HG03064 (cell line): ENCODE results near the gene EPG5.
"Not testable (repeated sequence)": the region's sequence is repeated elsewhere in the genome, so short reads cannot be mapped to it uniquely, and the experiment has no call there.

Source experiments
- ATAC-seq: cut with Tn5 transposase; IDR thresholded peaks from one replicate; pipeline ENCODE4 v1.9.1; 2021; ENCODE audit warnings: low read depth; ENCODE audit not compliant: unreplicated experiment

The EPG5 gene

DNA sequence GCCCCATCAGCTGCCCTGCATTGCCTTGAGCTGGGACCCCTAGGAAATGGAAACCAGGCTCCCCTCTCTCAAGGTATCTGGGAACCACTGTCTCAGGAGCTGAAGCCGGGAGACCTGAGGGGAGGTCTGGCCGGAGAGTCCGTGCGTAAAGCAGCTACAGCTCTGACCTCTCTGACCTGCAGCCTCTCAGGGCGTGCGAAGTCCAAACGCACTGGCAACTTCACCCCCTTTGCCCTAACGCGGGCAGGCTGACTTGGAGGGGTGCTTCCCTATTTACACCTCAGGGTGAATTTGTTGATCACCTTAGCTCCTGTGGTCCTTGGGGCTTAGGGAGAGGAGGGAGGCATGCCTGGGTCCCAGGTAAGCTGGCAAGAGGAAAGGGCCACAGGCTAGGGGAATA lies 124.1 kb downstream of the EPG5 start:
- ATAC-seq: no peak

DNA sequence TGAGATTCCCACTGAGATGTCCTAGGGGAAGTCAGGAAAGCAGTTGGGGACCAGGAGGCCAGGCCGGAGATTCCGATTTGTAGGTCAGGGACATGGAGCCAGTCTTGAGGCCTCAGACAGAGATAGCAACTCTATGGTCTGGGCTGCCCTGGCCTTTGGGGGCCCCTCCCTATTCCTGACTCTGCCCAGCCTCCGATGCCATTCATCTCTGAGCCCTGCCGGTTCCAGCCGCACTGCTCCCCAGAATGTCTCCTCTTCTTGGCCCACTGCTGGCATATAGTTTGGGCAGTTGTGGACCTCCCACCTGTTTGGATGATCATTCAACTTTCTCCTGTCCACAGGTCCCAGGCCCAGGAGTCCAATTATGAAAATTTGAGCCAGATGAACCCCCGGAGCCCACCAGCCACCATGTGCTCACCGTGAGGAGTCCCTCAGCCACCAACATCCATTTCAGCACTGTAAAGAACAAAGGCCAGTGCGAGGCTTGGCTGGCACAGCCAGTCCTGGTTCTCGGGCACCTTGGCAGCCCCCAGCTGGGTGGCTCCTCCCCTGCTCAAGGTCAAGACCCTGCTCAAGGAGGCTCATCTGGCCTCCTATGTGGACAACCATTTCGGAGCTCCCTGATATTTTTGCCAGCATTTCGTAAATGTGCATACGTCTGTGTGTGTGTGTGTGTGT lies 125.2 kb downstream of the EPG5 start:
- ATAC-seq: no peak

GRCh38 chr18:45841060-45841764 lies 125.9 kb downstream of the EPG5 start:
- no peak for ATAC-seq

DNA sequence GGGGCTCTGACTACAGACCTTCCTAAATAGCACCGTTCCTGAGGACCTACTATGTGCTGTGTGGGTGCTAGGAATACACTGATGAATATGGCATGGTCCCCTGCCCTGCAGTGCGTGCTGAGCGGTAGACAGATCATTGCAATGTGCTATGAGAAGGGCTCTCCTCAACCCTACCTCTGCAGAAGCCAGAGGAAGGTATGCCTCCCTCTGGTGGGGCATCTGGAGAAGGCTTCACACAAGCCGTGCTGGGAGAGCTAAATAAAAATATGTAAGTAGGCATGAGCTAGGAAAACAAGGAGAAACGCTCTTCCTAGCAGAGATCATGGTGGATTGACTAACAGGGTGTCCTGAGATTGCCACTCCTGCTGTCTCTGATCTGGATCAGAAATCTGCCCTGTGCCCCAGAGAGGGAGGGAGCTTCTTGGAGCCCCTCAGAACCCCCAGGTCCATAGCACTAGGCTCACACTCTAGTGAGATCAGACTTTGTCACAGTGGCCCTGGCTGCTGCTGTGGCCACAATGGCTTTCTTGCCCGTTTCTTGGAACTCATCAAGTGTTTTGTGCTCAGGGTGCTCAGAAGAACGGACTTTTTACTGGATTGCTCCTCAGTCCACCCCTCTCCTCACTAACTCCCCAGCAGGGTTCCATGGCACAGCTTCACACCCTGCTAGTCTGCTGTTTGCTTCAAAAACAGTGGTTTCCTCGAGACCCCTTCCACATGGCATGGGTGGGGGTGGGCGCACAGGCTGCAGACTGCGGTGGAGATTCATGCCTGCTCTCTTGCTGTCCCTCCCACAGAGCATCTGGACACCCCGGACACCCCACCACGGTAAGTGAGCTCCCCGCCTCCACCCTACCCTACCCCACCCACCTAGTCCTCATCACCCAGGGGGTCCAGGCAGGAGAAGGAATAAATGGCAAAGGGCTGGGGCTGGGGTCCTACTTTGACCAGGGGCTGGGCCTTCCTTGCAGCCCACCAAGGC lies 127.4 kb downstream of the EPG5 start:
- ATAC-seq: no peak

GRCh38 chr18:45838302-45839070 lies 128.6 kb downstream of the EPG5 start:
- no peak for ATAC-seq

DNA sequence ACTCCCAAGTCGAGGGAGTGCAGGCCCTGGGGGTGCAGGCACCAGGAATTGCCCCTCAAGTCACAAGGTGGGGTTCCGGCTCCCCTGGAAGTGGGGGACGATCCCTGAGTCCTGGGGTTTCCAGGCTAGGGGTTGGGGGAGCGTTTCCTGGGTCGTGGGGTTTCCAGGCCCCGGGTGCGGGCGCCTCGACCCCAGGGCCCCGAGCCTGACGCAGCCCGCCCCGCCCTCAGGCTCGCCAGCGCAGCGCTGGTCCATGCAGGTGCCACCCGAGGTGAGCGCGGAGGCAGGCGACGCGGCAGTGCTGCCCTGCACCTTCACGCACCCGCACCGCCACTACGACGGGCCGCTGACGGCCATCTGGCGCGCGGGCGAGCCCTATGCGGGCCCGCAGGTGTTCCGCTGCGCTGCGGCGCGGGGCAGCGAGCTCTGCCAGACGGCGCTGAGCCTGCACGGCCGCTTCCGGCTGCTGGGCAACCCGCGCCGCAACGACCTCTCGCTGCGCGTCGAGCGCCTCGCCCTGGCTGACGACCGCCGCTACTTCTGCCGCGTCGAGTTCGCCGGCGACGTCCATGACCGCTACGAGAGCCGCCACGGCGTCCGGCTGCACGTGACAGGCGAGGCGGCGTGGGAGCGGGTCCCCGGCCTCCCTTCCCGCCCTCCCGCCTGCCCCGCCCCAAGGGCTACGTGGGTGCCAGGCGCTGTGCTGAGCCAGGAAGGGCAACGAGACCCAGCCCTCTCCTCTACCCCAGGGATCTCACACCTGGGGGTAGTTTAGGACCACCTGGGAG lies 129.7 kb downstream of the EPG5 start:
- no peak for ATAC-seq

DNA sequence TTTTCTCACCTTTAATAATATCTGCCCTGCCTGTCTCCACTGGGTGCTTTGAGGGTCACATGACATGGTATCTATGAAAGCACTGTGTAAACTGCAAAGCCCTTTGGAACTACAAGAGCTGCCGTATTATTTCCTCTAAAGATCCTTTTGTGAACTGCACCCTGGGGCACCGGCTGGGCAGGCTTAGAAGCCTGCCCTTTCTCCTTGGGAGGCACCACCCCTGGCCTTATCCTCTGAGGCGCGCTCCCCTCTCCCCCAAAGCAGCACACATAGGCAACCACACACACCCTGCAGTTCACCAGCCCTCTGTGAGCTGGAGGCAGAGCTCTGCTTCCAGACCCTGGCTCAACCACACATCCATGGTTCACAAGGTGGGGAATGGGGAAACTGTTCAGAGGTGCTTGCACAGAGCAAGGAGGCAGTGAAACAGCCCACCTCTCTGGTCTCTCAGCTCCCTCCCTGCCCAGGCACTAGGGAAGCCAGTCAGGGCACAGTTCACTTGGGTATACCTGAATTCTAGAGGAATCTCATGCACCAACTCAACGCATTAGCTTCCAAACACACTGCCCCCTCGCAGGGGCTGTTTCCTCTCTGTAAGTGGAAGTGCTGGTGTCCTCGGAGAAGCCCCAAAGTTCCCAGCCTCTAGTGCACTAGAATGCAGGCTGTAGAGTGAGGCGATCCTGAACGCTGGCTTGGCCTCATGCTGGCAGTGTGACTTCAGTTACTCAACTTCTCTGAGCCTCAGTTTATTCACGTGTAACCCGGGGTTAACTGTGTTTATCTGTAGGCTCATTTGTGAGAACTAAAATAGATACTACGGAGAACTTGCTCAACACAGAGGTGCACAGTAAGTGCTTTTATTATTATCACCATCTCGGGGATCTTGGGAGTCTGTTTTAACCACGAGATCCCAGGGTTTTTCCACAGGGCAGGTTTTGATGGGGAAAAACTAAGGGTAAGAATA lies 130.6 kb downstream of the EPG5 start:
- no peak for ATAC-seq

GRCh38 chr18:45835057-45835636 lies 132.0 kb downstream of the EPG5 start:
- ATAC-seq: no peak

GRCh38 chr18:45834306-45834705 lies 132.8 kb downstream of the EPG5 start:
- no peak for ATAC-seq

DNA sequence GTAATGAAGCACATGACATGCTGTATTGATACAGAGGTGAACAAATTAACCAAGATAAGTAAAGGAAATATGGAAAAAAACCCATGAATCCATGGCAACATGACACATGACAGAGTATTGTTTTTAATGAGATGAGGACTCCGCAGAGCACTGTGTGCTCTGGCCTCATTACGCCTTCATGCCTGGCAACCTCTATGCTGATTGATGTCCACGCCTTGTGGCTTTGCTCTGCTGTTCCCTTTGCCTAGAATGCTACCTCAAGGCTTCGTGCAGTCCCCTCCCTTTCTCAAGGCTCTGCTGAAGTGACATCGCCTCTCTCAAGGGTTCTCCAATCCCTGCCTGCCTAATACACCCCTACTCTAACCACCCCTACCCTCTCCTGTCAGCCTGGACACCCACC lies 133.3 kb downstream of the EPG5 start:
- no peak for ATAC-seq

- ATAC-seq: no peak
Observed at GRCh38 chr18:45830917-45831316, 136.2 kb downstream of the EPG5 start.

DNA sequence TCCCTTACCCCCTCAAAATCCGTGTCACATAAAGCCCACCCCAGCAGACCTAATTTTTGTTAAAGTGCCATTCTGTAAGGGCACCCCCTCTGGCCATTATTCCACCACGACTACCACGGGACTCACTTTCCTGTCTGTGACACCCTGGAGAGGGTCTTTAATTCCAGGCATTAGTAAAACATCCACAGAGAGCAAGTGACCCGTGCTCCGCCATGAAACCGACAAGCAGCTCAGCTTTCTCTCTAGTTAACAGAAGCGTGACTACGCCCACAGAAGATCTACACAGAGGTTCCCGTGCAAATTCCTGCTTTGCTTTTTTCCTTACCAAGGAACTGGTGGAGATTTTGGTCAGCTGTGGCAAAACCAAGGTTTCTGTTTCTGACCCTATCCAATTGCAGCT lies 137.3 kb downstream of the EPG5 start:
- ATAC-seq: no peak

DNA sequence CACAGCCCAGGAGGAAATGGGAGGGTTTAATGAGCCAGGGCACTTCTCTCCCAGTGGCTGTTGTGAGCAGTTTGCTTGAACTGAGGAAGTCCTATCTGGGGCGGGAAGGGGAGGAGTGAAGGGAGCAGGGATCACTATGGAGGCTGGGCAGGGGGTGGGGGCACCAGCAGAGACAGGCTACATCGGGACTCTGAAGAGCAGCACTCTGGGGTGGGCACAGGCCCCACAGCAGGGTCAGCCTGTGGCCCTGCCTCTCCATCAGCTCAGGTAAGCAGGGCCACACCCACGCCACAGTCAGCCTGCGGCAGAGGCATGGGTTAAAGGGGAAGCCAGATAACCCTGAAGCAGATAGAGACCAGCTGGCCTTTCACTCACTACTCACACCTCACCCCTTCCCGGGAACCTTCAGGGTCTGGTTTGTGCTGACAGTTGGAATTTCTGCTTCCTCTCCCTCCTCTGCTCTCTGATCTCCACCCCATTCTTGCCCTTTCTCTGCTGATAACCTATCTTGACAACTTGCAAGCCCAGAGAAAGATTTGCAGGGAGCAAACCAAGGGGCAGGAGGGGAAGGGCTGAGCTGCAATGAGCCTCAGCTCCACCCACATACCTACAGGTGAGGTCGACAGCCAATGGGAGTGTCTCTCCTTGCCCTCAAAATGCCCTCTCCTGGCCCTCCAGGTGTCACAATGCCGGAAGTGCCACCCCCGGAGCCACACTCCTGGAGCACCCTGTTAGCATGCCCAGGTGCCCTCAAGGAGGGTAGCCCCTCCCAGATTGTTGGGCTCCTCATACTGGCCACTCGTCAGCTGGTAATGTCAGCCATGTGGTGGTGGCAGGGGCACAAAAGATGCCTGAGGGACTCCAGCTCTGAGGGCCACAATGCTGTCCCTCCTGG lies 138.0 kb downstream of the EPG5 start:
- ATAC-seq: no peak

GRCh38 chr18:45826716-45827115 lies 140.4 kb downstream of the EPG5 start:
- not testable (repeated sequence) for ATAC-seq

DNA sequence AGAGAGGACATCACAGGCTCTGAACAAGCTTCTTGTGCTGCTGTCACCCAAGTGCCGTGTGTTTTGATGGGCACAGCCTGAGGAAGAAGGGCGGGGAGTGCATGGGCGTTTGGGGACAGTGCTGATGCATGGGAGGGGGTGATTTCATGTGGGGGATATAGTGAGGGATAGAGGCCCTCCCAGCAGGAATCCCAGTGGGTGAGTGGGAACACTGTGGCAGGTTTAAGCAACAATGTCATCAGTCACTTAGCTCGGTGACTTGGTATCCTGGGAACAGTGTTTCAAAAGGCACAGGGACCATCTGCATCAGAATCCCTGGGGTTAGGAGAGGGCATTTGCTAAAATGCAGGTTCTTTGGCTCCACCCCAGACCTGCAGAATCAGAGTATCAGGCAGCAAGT lies 141.0 kb downstream of the EPG5 start:
- ATAC-seq: no peak

- no peak for ATAC-seq
Observed at GRCh38 chr18:45825258-45826044, 141.7 kb downstream of the EPG5 start, which contains the start of gene SIGLEC15. TSS of gene SIGLEC15 (plus strand) at chr18:45825675. CDS start at chr18:45825729, 54 bp downstream.
